HG02610 (cell line): Measurements from ENCODE around the gene ADM2.

Experiments
- ATAC-seq: cut with Tn5 transposase; IDR thresholded peaks from one replicate; pipeline ENCODE4 v1.9.1; 2021; ENCODE audit warnings: mild to moderate bottlenecking, moderate library complexity; ENCODE audit not compliant: unreplicated experiment

Gene ADM2

DNA sequence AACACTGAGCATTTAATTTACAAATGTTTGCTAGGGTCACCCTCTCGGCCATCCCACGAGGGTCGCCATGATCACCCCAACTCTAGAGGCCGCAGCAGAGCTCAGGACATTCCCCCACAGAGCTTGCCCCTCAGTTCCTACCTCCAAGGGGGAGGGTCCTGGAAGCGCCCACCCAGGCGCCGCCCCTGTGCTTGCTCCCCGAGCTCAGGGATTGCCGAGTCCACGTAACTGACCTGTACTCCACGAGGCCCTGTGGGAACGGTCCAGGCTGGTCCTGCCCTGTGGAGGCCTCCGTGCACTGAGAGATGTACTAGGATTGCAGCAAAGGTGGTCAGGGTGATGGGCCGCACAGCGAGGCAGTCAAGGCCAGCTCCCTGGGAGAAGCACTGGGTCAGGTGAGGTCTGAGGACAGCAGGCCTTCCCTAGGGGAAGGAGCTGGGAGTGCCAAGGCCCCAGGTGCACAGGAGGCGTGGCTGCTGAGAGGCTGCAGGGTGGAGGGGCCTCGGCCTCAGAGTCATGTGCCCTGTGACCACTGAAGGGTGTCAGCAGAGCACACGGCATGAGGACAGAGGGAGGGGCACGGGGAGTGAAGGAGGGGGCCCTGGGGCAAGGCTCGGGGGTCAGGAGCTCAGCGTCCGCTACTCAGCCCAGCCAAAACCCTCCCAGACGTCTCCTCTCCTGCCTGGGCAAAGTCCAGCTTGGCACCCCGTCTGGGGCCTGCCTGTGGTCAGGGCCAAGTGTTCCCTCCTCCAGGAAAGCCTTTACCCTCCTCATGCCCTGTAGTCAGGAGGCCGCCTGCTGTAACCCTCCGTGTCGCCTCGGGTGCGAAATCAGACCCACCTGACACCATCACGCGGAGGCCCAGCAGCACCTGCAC lies 2.9 kb downstream of the ADM2 start:
- no peak for ATAC-seq

DNA sequence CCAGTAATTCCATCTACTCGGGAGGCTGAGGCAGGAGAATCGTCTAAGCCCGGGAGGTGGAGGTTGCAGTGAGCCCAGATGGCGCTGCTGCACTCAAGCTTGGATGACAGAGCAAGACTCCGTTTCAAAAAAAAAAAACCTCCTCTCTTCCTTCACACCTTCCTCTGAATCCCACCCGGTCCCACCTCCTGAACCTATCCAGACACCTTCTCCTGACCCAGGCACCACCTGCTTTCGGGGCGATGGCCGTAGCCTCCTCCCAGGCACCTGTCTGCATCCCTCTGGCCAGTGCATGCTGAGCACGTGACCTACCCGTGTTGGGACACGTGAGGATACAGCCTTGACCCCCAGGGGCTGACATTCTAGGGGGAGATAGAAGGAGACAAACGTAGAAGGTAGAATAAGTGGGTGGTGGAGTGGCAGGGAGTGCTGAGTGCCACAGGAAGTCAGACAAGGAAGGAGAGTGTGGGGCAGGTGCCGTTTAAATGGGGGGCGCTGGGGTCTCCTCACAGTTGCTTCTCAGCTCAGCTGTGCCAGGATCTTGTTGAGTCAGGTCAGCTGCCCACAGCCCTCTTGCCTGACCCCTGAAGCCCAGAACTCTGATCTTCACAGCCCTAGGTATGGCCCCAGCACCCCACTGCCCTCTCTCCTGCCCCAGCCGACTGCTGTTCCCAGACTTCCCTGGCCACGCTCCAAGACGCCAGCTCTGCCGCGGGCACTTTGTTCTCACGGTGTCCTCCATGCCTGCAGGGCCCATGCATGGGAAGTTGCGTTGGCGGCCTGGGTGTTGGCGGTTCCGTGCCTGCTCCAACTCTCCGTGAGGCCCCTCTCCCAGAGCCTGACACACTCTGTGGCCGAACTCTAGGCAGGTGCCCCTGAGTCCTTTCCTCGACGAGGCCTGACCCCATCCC lies 4.1 kb downstream of the ADM2 start:
- no peak for ATAC-seq

DNA sequence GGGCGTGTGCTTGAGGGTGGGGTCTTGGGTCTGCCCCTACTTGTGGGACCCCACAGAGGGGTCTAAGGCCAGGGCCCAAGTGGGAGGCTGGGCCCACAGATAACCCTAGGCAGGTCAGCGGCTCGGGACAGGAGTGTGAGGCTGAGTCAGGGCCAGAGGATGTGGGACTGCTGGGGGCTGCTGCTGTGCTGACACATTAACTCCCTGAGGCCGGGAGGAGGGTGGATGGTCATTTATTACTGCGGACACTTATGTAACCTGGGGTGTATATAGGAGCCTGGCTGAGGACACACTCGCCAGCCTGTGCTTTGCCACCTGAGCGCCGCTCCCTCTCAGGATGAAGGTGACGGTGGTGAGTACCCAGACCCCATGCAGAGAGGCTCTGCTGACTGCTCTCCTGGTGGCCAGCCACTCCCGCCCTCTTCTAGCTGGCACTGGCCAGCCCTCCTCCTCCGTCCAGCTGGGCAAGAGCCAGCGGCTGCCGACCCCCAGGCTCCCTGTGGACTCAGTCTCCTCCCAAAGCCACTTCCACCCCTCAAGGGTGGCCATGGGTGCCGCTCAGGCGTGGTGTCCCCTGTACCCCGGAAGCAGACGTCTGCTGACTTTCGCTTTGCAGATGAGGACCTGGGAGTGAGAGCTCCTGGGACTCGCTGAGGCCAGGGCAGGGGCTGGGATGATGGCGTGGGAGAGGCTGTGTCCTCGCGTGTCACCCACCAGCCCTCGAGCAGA lies 5.4 kb downstream of the ADM2 start, which contains the start of gene MIOX:
TSS of gene MIOX (plus strand) at position 299 of the 729 bp plus-strand sequence. CDS start at position 338, 39 bp downstream.
- no peak for ATAC-seq

DNA sequence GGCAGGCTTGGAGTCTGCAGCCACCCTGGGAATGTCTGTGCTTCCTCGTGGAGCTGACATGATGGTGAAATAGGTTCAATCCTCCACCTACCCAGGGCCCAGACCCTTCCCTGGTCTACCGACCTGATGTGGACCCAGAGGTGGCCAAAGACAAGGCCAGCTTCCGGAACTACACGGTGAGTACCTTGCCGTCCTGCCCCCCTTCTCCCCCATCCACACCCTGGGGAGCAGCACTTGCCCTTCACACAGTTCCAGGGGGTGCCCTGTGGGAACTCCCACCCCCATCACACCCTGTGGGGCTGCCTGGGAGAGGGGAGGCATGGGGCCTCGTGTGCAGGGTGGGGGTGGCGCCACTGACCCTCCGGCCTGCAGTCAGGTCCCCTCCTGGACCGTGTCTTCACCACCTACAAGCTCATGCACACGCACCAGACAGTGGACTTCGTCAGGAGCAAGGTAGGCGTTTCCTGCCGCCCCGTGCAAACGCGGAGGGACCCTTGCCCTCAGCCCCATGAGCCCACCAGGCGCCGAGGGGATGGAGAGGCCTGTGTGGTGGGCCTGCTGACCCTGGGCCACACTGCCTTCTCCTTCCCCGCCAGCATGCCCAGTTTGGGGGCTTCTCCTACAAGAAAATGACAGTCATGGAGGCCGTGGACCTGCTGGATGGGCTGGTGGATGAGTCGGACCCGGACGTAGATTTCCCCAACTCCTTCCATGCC lies 6.1 kb downstream of the ADM2 start:
- ATAC-seq: no peak

DNA sequence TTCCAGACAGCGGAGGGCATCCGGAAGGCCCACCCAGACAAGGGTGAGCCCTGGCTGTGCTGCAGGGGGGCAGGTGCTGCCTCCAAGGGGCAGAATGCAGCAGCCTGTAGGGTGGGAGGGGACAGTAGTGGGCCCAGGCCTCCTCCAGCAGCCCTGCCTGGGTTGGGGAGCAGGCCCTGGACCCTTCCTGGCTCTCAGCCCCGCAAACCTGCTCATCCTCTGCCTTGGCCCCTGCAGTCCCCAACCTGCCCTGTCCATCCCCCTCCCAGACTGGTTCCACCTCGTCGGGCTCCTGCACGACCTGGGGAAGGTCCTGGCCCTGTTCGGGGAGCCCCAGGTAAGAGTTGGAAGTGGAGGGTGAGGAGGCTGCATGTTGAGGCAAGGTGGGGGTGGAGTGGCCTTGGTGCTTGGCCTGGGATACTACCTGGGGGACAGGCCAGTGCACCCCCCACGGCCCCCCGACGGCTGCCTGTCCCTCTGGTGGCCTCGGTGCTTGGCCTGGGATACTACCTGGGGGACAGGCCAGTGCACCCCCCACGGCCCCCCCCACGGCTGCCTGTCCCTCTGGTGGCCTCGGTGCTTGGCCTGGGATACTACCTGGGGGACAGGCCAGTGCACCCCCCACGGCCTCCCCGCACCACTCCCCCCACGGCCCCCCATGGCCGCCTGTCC lies 6.8 kb downstream of the ADM2 start:
- ATAC-seq: no peak

DNA sequence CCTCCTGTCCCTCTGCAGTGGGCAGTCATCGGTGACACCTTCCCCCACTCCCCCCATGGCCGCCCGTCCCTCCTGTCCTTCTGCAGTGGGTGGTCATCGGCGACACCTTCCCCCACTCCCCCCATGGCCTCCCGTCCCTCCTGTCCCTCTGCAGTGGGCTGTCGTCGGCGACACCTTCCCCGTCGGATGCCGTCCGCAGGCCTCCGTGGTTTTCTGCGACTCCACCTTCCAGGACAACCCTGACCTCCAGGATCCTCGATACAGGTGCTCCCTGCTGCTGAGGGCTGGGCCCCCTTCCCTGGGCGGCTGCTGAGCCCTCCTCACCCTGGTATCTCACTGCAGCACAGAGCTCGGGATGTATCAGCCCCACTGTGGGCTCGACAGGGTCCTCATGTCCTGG lies 7.5 kb downstream of the ADM2 start:
- no peak for ATAC-seq

DNA sequence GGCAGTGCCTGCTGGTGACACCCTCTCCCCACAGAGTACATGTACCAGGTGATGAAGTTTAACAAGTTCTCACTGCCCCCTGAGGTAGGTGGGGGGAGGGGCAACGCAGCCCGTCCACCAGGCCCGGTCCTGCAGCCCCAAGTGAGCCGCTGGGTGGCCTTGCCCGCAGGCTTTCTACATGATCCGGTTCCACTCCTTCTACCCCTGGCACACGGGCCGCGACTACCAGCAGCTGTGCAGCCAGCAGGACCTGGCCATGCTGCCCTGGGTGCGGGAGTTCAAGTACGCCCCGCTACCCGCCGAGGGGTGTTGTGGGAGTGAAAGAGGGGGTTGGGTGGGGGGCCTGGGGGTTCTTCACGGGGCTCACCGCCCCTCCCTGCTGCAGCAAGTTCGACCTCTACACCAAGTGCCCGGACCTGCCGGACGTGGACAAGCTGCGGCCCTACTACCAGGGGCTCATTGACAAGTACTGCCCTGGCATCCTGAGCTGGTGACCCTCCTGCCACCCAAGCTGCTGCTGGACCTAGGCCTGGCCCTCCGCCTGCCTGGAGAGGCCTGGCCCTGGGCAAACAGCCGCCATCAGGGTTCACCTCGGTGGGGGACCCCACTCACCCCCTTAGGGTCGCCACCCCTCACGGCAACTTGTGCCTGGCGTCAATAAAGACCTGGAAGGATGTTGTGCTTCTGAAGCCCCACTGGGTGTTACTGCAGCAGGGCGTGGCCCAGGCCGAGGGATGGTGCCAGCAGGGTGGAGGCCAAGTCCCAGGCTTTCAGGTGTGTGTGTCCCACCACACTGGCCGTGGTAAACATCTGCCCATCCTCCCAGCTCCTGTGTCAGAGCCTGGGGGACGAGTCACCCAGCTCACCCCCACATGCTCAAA lies 8.3 kb downstream of the ADM2 start:
- no peak for ATAC-seq

DNA sequence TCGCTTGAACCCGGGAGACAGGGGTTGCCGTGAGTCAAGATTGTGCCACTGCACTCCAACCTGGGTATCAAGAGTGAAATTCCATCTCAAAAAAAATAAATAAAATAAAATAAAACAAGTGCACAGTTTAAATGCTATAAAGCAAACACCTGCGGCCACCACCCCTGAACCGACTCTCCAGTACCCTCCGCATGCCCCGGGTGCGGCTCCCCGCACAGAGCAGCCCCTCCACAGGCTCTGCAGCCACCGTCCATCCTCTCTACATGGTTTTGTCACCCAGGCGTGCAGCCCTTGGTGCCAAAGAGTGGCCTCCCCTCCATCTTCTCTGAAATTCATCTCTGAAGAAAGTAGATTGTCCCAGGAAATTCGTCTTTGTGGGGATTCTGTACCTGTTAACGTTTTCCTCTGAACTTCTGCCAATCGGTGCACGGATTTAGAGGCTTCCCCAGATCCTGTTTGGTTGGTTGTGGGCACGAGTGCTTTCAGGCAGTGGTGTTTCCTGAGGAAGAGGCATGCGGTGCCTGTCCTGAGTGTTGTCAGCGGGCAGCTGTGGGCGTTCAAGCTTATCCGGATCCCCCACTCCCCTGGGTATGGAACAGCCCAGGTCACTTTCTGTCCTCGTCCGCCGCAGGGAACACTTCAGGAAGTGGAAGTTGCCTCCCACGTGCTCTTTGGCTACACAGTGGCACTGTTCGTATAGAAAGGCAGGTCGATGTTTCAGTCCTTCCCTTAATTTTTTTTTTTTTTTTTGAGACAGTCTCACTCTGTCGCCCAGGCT lies 9.4 kb downstream of the ADM2 start:
- no peak for ATAC-seq

DNA sequence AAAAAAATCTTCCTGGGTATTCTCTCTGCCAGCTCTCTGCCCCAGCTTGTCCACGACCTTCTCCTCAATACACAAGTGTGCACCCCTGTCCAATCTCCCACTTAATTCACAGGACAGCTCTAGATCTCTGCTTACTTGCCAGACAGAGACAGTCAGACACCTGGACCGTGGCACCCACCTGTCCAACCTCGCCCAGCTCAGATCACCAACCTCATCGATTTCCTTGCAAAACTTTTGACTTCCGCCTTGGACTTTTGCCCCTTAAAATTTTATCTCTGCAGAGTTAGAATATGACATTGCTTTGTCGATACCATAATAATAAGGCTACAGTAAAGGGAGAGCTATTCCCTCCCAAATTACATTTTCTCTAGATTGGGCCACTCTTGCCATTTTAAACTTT lies 15.8 kb downstream of the ADM2 start:
- no peak for ATAC-seq

DNA sequence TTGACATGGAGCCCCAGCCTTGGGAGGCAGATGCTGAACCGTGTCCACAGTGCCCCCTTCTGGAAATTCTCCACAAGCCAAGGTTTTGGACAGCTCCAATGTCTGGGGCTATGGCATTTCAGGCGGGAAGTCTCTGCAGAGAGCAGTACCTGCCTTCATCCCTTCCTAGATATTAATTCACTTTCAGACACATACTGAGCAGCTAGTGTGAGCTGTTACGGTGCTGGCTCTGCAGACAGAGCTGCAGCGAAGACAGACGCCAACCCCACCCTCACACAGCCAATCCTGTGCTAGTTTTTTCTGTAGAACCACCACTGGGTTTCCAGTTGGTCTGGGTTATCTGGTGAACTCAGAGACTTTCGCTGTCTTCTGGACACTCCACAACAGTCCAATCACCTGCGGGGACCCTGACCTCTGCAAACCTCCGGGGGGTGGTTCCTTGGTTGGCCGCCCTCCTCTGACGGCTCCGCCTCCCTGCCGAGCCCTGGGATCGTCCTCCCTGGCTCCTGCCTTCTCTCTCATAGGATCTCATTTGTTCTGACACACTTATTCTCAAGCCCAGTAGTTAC lies 17.1 kb downstream of the ADM2 start:
- no peak for ATAC-seq

DNA sequence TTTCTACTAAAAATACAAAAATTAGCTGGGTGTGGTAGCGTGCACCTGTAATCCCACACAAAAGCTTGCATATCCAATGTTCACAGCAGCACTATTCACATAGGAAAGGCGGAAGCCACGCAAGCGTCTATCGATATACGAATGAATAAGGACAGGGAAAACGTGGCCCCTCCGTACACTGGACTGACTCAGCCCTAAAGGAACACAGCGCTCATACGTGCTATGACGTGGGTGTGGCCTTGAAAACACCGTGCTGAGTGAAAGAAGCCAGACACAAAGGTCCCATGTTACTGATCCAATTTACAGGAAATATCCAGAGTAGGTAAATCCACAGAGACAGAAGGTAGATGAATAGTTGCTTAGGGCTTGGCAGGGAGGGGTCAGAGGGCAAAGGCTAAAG lies 19.1 kb downstream of the ADM2 start:
- no peak for ATAC-seq

DNA sequence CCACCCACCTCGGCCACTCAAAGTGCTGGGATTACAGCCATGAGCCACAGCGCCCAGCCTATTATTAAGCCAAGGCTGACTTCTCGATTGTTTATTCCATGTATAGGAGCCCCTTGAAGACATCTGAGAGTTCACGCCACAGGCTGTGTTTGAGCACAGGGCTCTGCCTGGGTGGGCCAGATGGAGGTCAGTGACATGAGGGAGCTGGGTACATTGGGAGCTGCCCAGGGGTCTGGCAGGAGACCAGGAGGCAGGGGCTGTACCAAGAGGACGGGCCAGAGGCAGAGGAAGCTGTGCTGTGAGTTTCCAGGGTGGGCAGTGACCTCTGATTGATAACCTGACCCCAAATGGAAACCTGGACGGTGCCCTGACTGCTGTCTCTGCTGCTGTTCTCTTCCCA lies 20.8 kb downstream of the ADM2 start:
- no peak for ATAC-seq

DNA sequence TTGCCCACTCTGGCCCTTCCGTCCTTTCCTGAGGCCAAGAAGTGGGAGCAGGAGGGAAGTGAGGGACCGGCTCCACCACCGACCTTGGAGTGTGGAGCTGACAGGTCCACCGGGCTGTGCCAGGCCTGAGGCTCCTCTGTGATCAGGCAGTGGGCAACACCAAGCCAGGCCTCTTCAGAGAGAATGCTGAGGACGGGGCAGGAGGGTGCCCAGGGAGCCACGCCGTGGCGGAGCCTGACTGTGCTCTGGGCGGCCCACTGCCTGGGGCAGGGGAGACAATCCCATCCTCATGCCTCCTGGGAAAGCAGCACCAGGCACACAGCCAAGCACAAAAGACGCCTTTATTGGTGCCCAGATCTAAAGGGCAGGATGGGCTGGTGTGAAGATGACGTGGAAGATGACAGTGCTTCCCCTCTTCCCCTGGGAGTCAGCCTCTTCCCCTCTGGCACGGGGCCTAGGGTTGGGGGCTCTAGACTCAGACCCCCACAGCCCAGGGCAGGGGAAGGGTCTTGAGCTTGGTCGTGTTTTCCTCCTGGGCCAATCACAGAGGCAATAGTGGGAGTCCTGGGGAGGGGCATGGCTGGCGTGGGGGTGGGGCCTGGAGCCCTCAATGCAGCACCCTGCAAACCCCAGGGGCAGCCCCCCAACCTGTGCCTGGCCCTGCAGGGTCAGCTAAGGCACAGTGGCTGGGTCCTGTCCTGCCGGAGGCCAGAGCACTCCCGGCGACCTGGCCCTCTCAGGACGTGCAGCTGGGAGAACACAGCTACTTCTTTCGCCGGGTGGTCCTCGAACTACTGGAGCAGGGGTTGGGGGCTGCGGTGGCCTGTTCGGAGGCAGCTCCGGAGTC lies 21.5 kb downstream of the ADM2 start:
- no peak for ATAC-seq

DNA sequence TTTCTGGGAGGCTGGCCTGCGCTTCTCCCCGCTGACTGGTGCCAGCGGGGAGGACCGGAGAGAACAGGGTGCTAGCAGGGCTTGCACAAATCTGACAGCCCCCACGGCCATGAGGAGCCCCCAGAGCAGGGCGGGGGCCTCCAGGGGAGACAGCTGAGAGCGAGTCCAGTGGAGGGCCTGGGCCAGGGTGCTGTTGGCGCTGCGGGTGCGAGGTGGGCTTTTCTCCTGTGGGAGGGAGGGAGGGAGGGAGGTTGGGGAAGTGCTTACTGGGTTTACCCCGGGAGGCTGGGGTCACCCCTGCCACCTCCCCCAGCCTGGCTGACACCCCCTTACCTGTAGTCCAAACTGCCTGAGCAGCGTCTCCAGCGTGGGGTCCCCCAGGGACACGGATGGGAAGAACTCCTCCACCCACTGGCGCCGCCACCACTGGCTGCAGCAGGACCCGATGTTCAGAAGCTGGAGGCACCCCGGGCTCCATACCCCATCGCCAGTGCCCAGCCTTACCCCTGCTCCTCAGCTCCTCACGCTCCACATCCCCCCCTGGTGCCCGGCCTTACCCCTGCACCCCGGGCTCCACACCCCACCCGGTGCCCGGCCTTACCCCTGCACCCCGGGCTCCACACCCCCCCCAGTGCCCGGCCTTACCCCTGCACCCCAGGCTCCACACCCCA lies 22.3 kb downstream of the ADM2 start:
- ATAC-seq: no peak

DNA sequence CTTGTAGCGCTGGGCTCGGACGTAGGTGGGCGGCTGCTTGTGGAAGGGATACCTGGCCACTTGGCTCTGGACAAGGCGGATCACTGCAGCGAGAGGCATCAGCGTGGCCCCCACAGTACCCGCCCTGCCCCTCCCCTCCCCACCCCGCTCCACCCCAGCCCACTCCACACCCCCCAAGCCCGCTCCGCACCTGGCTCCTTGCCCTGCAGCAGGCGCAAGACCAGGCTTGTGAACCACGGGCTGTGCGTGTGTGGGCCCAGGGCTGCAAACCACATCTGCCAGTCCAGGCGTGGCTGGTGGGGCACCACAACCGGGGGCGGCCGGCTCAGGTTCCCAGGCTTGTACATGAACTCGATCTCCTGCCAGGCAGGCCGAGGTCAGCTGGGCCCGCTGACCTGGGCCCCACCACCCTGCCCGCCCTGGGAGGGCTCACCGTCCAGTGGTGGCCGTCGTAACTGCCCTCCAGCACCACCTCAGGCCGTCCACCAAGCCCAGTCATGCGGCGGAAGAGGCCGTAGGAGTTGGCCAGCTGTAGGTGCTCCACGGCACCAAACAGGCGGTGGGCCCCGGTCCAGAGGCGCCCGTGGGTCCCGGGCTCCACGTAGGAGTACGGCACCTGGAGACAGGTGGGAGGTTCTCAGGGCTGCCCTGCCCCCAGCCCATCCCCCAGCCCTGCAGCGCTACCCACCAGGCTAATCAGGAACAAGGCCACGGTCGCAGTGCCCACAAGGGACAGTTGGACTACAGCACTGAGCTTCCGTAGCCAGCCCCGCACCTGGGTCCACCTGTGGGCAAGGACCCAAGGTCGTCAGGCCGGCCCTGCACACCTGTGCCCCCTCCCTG lies 23.2 kb downstream of the ADM2 start:
- no peak for ATAC-seq
